GM12875 (cell line): ENCODE results near the gene UBA1.

Experiments used
- H3K4me3 ChIP-seq: one replicate; pipeline ENCODE4 v1.5.1; 2011; ENCODE audit warnings: low read depth, low read length, control low read depth
- CTCF ChIP-seq: IDR thresholded peaks from 2 replicates; pipeline ENCODE4 v1.5.1; 2011; ENCODE audit warnings: low read depth, mild to moderate bottlenecking, control low read depth, inconsistent platforms, low read length, moderate library complexity, borderline replicate concordance; ENCODE audit not compliant: insufficient read depth

UBA1 gene

GRCh38 chrX:47193475-47194193 is at the start of gene UBA1:
Gene UBA1 (plus strand): TSS chrX:47193829. CDS start chrX:47198803, 4,974 bp downstream.
- TF ChIP-seq CTCF, result peak; percentile 64

GRCh38 chrX:47143894-47144625 is 49.6 kb upstream of the UBA1 start:
- H3K4me3 ChIP-seq, result peak overlapping the region; percentile 68
- TF ChIP-seq CTCF, result no peak

More at GRCh38 chrX:47193475-47194193, at the start of gene UBA1:
- peak within 1 kb of the TSS; percentile 78 for H3K4me3 ChIP-seq

- TF ChIP-seq CTCF, result peak; percentile 67
- H3K4me3 ChIP-seq, result peak within 1 kb of the TSS; percentile 82
Measured at GRCh38 chrX:47144626-47145394, 48.8 kb upstream of the UBA1 start, which contains the start of the genes NDUFB11 and RBM10. Gene NDUFB11 (minus strand): TSS chrX:47144702. CDS start chrX:47144679, 23 bp downstream. Gene RBM10 (plus strand): TSS chrX:47145221. CDS start chrX:47147482, 2,261 bp downstream.

GRCh38 chrX:47145395-47146120 is 48.1 kb upstream of the UBA1 start:
- peak overlapping the region; percentile 82 for H3K4me3 ChIP-seq
- TF ChIP-seq CTCF, result no peak

GRCh38 chrX:47146121-47146935 is 47.3 kb upstream of the UBA1 start:
- TF ChIP-seq CTCF, result no peak
- H3K4me3 ChIP-seq, result peak overlapping the region; percentile 82
